Measurements from ENCODE around the gene EPB41L2.

DNA sequence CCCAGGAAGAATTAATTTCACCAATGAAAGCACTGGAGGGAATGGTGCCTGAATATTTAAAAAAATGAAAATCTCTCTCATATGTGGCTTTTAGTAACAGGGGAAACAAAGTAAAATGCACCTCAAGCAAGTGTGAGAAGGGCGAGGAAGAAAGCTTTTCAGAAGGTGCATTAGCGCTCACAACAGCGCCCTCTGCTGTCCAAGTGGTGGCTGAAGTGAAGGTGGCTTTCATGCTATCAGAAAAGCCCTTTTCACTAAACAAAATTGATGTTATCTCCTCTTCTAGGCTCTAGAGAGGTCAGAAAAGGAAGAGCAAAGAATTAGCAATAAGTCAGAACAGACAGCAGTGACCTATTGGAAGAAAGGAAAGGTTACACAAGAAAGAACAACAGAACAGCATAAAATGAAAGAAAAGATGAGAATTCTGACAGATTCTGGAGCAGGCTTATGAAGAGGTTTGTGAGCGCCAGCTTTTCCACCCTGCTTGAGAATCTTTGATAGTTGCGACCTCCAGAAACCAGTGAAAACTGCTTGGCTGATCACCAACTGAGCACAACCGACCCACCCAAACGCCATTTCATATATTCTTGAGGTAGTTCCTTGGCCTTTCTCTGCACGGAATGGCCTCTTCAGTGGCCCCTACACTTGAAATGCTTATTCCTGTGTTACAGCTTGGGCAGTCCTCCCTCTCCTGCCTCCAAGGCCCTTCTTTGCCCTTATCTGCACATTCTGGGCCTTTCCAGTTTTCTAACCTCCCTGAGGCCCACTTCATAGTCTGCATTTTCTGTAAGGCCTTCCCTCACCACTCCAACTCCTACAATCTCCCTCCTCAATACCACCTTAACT is 190.6 kb downstream of the EPB41L2 start:
- TF ChIP-seq, protein P1, sequence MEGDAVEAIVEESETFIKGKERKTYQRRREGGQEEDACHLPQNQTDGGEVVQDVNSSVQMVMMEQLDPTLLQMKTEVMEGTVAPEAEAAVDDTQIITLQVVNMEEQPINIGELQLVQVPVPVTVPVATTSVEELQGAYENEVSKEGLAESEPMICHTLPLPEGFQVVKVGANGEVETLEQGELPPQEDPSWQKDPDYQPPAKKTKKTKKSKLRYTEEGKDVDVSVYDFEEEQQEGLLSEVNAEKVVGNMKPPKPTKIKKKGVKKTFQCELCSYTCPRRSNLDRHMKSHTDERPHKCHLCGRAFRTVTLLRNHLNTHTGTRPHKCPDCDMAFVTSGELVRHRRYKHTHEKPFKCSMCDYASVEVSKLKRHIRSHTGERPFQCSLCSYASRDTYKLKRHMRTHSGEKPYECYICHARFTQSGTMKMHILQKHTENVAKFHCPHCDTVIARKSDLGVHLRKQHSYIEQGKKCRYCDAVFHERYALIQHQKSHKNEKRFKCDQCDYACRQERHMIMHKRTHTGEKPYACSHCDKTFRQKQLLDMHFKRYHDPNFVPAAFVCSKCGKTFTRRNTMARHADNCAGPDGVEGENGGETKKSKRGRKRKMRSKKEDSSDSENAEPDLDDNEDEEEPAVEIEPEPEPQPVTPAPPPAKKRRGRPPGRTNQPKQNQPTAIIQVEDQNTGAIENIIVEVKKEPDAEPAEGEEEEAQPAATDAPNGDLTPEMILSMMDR (IDR thresholded peaks at IDR 0.05 in 2 of 3, conservative IDR thresholded peaks at IDR 0.05 in 1 of 3; ENCODE audit: borderline replicate concordance in 1 of 3, insufficient read depth in 1 of 3, low read depth in 2 of 3, low read length in 2 of 3): peak; percentile 49 to 98 (median 95); a peak in 5 of 6 replicates
- no peak for TF ChIP-seq POLR2A (IDR thresholded peaks at IDR 0.05; ENCODE audit: borderline replicate concordance, extremely low read depth, insufficient read depth, insufficient read length)
